HepG2 (cell line): ENCODE results near the gene XRCC2. TPM values are rescaled to one million over a fixed set of nuclear protein-coding genes. Genes with fewer than 3 reads are reported as not detected.

Experiments
- ARID4A ChIP-seq: sonication (generic); formaldehyde crosslinking; IDR thresholded peaks from 2 replicates; pipeline ENCODE4 v1.5.0; 2020; ENCODE audit warnings: mild to moderate bottlenecking, missing genetic modification reagents, borderline replicate concordance
- HNF4G ChIP-seq, 2 experiments: sonication (generic) in 1 of 2; formaldehyde crosslinking in 1 of 2; IDR thresholded peaks; 2 replicates each; pipeline versions ENCODE4 v1.4.0 to v1.6.1; 2011 to 2020; ENCODE audit warnings: borderline replicate concordance in 2 of 2, low read depth in 2 of 2, mild to moderate bottlenecking in 2 of 2, low read length in 1 of 2, missing genetic modification reagents in 1 of 2, moderate library complexity in 1 of 2
- KDM3A ChIP-seq: IDR thresholded peaks from 2 replicates; pipeline ENCODE4 v1.6.1; 2018; ENCODE audit warnings: low read depth, missing compliant biosample characterization
- NBN ChIP-seq: fragments of 450-650 bp; conservative IDR thresholded peaks from 2 replicates; pipeline ENCODE4 v1.6.1; 2017
- POLR2AphosphoS5 ChIP-seq: IDR thresholded peaks from 2 replicates; pipeline ENCODE4 v1.6.1; 2012; ENCODE audit warnings: low read depth, low read length
- PREB ChIP-seq: sonication (generic); formaldehyde crosslinking; IDR thresholded peaks from 2 replicates; pipeline ENCODE4 v1.4.0; 2020; ENCODE audit warnings: missing genetic modification reagents
- RBM39 ChIP-seq: fragments of 200-400 bp; formaldehyde crosslinking; IDR thresholded peaks from one replicate; pipeline ENCODE4 v1.6.1; 2018; ENCODE audit warnings: antibody characterized with exemption, mild to moderate bottlenecking, low read depth, low read length; ENCODE audit not compliant: poor library complexity, severe bottlenecking
- RNF219 ChIP-seq: sonication (generic); formaldehyde crosslinking; IDR thresholded peaks from 2 replicates; pipeline ENCODE4 v1.5.0; 2020; ENCODE audit warnings: mild to moderate bottlenecking, missing genetic modification reagents
- TBX2 ChIP-seq: sonication (generic); formaldehyde crosslinking; IDR thresholded peaks from 2 replicates; pipeline ENCODE4 v1.5.0; 2020; ENCODE audit warnings: missing genetic modification reagents, mild to moderate bottlenecking, borderline replicate concordance
- YEATS4 ChIP-seq: sonication (generic); formaldehyde crosslinking; IDR thresholded peaks from 2 replicates; pipeline ENCODE4 v1.4.0; 2020; ENCODE audit warnings: missing genetic modification reagents, borderline replicate concordance
- ZBTB8A ChIP-seq: sonication (generic); formaldehyde crosslinking; IDR thresholded peaks from 2 replicates; pipeline ENCODE4 v1.4.0; 2020; ENCODE audit warnings: mild to moderate bottlenecking, low read depth, missing genetic modification reagents, borderline replicate concordance
- ZNF260 ChIP-seq: sonication (generic); formaldehyde crosslinking; IDR thresholded peaks from 2 replicates; pipeline ENCODE4 v1.4.0; 2020; ENCODE audit warnings: missing genetic modification reagents, low read depth, mild to moderate bottlenecking, borderline replicate concordance
- ZNF296 ChIP-seq: sonication (generic); formaldehyde crosslinking; conservative IDR thresholded peaks from 2 replicates; pipeline ENCODE4 v1.5.0; 2020; ENCODE audit warnings: mild to moderate bottlenecking, missing genetic modification reagents
- ZNF383 ChIP-seq: sonication (generic); formaldehyde crosslinking; IDR thresholded peaks from 2 replicates; pipeline ENCODE4 v1.4.0; 2020; ENCODE audit warnings: missing genetic modification reagents, mild to moderate bottlenecking, borderline replicate concordance
- ZNF503 ChIP-seq: sonication (generic); formaldehyde crosslinking; IDR thresholded peaks from 2 replicates; pipeline ENCODE4 v1.4.0; 2020; ENCODE audit warnings: missing genetic modification reagents
- ZNF841 ChIP-seq: sonication (generic); formaldehyde crosslinking; IDR thresholded peaks from 2 replicates; pipeline ENCODE4 v1.8.1; 2023; ENCODE audit warnings: missing genetic modification reagents, borderline replicate concordance
- ZSCAN29 ChIP-seq: sonication (generic); formaldehyde crosslinking; conservative IDR thresholded peaks from 2 replicates; pipeline ENCODE4 v1.4.0; 2020; ENCODE audit warnings: mild to moderate bottlenecking, missing genetic modification reagents
- polyA plus RNA-seq, 8 experiments: library from polyadenylated mRNA; depleted of rRNA in 3 of 8; stranded (reverse) in 7 of 8; unstranded in 1 of 8; fragments of >200 nt; fragmentation: Illumina TruSeq in 4 of 8; extraction: Trizol in 4 of 8; gene quantifications; 2 replicates each; pipeline versions ENCODE4 v1.2.1 to v1.2.3, GENCODE V29; 2011 to 2016; ENCODE audit warnings: low read depth in 4 of 8, missing spikeins in 1 of 8, mixed read lengths in 1 of 8; ENCODE audit not compliant: insufficient read depth in 1 of 8
- total RNA-seq, 5 experiments: library from RNA; depleted of rRNA; stranded (reverse); fragments of >200 nt; fragmentation: Illumina TruSeq; extraction: Trizol; gene quantifications; 2 replicates each; pipeline ENCODE4 v1.2.3, GENCODE V29; 2016; ENCODE audit warnings: low read depth in 1 of 5

XRCC2 gene
- total and polyA plus RNA-seq, 2 of the 13 experiments (the other 11 are each of a cell fraction or from before 2014, with no cell fraction given): 3.8 to 14.5 TPM

GRCh38 chr7:152675759-152676636, at the start of gene XRCC2 (continued):
- no peak for TF ChIP-seq ZNF296
- TF ChIP-seq ARID4A (CRISPR knock-in tag): peak; percentile 100
- TF ChIP-seq RBM39: peak; percentile 55
- TF ChIP-seq ZNF383 (CRISPR knock-in tag): no peak
- TF ChIP-seq ZNF841: no peak
- no peak for TF ChIP-seq ZNF503 (CRISPR knock-in tag)
- peak; percentile 41; the same call in 1 of the 2 replicates for TF ChIP-seq TBX2
- no peak for TF ChIP-seq ZBTB8A (CRISPR knock-in tag)
- no peak for TF ChIP-seq RNF219
- peak; percentile 96 for TF ChIP-seq POLR2AphosphoS5
- TF ChIP-seq KDM3A: peak; percentile 54
- peak; percentile 39; the same call in 1 of the 2 replicates for TF ChIP-seq YEATS4 (CRISPR knock-in tag)
- TF ChIP-seq PREB: no peak
- TF ChIP-seq HNF4G (IDR thresholded peaks at IDR 0.05; ENCODE audit: borderline replicate concordance, low read depth, low read length): no peak; the same call in 1 of the 2 replicates
- no peak for TF ChIP-seq HNF4G (CRISPR knock-in tag; IDR thresholded peaks at IDR 0.05; ENCODE audit: borderline replicate concordance, low read depth)
- 0 out of 2 replicates have a peak, but pooled peaks have one; percentile 25 for TF ChIP-seq ZSCAN29
- TF ChIP-seq ZNF260 (CRISPR knock-in tag): no peak
- TF ChIP-seq NBN: no peak
